Activated B cell treated with CpG ODN at 0.5 μM for 24 hours (primary cell): ENCODE data around the gene CEP162. TPM values are rescaled to one million over a fixed set of nuclear protein-coding genes. Genes with fewer than 3 reads are reported as not detected.

Experiments used
- ATAC-seq: fragments of 200-7000 bp; cut with Tn5 transposase; one replicate; pipeline ENCODE4 v1.10.0; 2021; ENCODE audit warnings: low read depth, mild to moderate bottlenecking, moderate library complexity
- CTCF ChIA-PET: fragments of 350-600 bp; sonication (Branson Sonifier 250); formaldehyde crosslinking; loops from one replicate; lab custom pipeline; 2021; ENCODE audit warnings: antibody characterized with exemption; lab: Charles Lee
- POLR2A ChIA-PET: fragments of 350-600 bp; sonication (Branson Sonifier 250); formaldehyde crosslinking; loops from one replicate; lab custom pipeline; 2021; ENCODE audit warnings: antibody characterized with exemption; lab: Charles Lee
- DNase-seq: peaks from one replicate; pipeline ENCODE4 v3.0.0; 2022
- H3K27ac Mint-ChIP-seq: one replicate; pipeline ENCODE4 v1.8.0; 2020; ENCODE audit warnings: mixed read lengths
- H3K27me3 Mint-ChIP-seq: one replicate; pipeline ENCODE4 v1.8.0; 2021; ENCODE audit warnings: mixed read lengths
- H3K36me3 Mint-ChIP-seq: one replicate; pipeline ENCODE4 v1.8.0; 2021; ENCODE audit warnings: low read depth, mixed read lengths
- H3K4me1 Mint-ChIP-seq: one replicate; pipeline ENCODE4 v1.8.0; 2021; ENCODE audit warnings: mixed read lengths
- H3K4me3 Mint-ChIP-seq: one replicate; pipeline ENCODE4 v1.8.0; 2020; ENCODE audit warnings: mild to moderate bottlenecking, mixed read lengths
- H3K9me3 Mint-ChIP-seq: one replicate; pipeline ENCODE4 v1.8.0; 2020; ENCODE audit warnings: mixed read lengths
- intact Hi-C: fragments of 100-400 bp; cut with micrococcal nuclease; formaldehyde crosslinking; loops from one replicate; pipeline ENCODE4 v1.15.1; 2024
- total RNA-seq: library from RNA; stranded (reverse); gene quantifications from 2 replicates; pipeline ENCODE4 v1.2.3, GENCODE V29; 2022
- TF ChIP-seq, protein P1 (sequence below): fragments of 200-600 bp; IDR thresholded peaks from one replicate; pipeline ENCODE4 v1.8.0; 2022; ENCODE audit warnings: antibody characterized with exemption, mild to moderate bottlenecking

Gene CEP162
- total RNA-seq, 1 donor from 2014 or later: 13.8 TPM

GRCh38 chr6:84161190-84161589 lies 66.3 kb downstream of the CEP162 start:
- no peak overlapping the region for H3K4me3 Mint-ChIP-seq
- H3K27ac Mint-ChIP-seq: no peak overlapping the region
- no peaks in the 10 kb centered on the region for H3K27me3 Mint-ChIP-seq
- no peak for ATAC-seq
- TF ChIP-seq, protein P1, sequence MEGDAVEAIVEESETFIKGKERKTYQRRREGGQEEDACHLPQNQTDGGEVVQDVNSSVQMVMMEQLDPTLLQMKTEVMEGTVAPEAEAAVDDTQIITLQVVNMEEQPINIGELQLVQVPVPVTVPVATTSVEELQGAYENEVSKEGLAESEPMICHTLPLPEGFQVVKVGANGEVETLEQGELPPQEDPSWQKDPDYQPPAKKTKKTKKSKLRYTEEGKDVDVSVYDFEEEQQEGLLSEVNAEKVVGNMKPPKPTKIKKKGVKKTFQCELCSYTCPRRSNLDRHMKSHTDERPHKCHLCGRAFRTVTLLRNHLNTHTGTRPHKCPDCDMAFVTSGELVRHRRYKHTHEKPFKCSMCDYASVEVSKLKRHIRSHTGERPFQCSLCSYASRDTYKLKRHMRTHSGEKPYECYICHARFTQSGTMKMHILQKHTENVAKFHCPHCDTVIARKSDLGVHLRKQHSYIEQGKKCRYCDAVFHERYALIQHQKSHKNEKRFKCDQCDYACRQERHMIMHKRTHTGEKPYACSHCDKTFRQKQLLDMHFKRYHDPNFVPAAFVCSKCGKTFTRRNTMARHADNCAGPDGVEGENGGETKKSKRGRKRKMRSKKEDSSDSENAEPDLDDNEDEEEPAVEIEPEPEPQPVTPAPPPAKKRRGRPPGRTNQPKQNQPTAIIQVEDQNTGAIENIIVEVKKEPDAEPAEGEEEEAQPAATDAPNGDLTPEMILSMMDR: no peak
- peaks cover 51% of the 10 kb centered on the region for H3K36me3 Mint-ChIP-seq
- CTCF ChIA-PET: no interaction called here
- no peaks in the 10 kb centered on the region for H3K4me1 Mint-ChIP-seq
- H3K9me3 Mint-ChIP-seq: peaks cover 4% of the 10 kb centered on the region
- POLR2A ChIA-PET: no interaction called here
- intact Hi-C loops: no loop called here
- DNase-seq: no peak

DNA sequence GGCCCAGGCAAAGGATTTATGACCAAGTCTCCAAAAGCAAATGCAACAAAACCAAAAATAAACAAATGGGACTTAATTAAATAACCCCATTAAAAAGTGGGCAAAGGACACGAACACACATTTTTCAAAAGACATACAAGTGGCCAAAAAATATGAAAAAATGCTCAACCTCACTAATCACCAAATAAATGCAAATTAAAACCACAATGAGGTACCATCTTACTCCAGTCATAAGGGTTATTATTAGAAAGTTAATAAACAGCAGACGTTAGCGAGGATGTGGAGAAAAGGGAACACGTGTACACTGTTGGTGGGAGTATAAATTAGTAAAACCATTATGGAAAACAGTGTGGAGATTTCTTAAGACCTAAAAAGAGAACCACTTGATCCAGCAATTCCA lies 71.1 kb downstream of the CEP162 start:
- intact Hi-C loops: no loop called here
- H3K36me3 Mint-ChIP-seq: peaks cover 46% of the 10 kb centered on the region
- DNase-seq (no peak), ATAC-seq (no peak)
- H3K9me3 Mint-ChIP-seq: no peaks in the 10 kb centered on the region
- TF ChIP-seq, protein P1: no peak
- H3K27me3 Mint-ChIP-seq: no peaks in the 10 kb centered on the region
- H3K4me1 Mint-ChIP-seq: no peaks in the 10 kb centered on the region
- no peak overlapping the region for H3K4me3 Mint-ChIP-seq
- no peak overlapping the region for H3K27ac Mint-ChIP-seq
- CTCF ChIA-PET: no interaction called here
- POLR2A ChIA-PET: no interaction called here

GRCh38 chr6:84151669-84152068 lies 75.8 kb downstream of the CEP162 start:
- ChIA-PET POLR2A (no interaction called here), CTCF (no interaction called here)
- H3K27me3 Mint-ChIP-seq: no peaks in the 10 kb centered on the region
- intact Hi-C loops: no loop called here
- no peak overlapping the region for H3K27ac Mint-ChIP-seq
- H3K9me3 Mint-ChIP-seq: no peaks in the 10 kb centered on the region
- ATAC-seq (no peak), DNase-seq (no peak)
- TF ChIP-seq, protein P1: no peak
- H3K4me1 Mint-ChIP-seq: no peaks in the 10 kb centered on the region
- peaks cover 52% of the 10 kb centered on the region for H3K36me3 Mint-ChIP-seq
- no peak overlapping the region for H3K4me3 Mint-ChIP-seq

- POLR2A ChIA-PET: no interaction called here
- CTCF ChIA-PET: no interaction called here
- ATAC-seq (no peak), DNase-seq (no peak)
- no peaks in the 10 kb centered on the region for H3K27me3 Mint-ChIP-seq
- intact Hi-C loops: no loop called here
- TF ChIP-seq, protein P1: no peak
- no peaks in the 10 kb centered on the region for H3K9me3 Mint-ChIP-seq
- H3K27ac Mint-ChIP-seq: no peak overlapping the region
- peaks cover 54% of the 10 kb centered on the region for H3K36me3 Mint-ChIP-seq
- H3K4me3 Mint-ChIP-seq: no peak overlapping the region
- H3K4me1 Mint-ChIP-seq: no peaks in the 10 kb centered on the region
Measured at GRCh38 chr6:84150705-84151104, 76.7 kb downstream of the CEP162 start.

GRCh38 chr6:84141521-84141920 lies 85.9 kb downstream of the CEP162 start:
- Mint-ChIP-seq H3K27me3 (no peaks in the 10 kb centered on the region), H3K4me3 (no peak overlapping the region), H3K27ac (no peak overlapping the region), H3K36me3 (peaks cover 55% of the 10 kb centered on the region), H3K9me3 (no peaks in the 10 kb centered on the region), H3K4me1 (no peaks in the 10 kb centered on the region)
- no peak for DNase-seq
- ChIA-PET CTCF (no interaction called here), POLR2A (no interaction called here)
- no peak for ATAC-seq
- TF ChIP-seq, protein P1: no peak
- intact Hi-C loops: no loop called here
